ENCODE results near the gene BMPR2. TPM values are rescaled to one million over a fixed set of nuclear protein-coding genes. Genes with fewer than 3 reads are reported as not detected.
A peak's percentile ranks its signal among the peaks of the same experiment; 100 is the strongest.
"Not testable (repeated sequence)": the region's sequence is repeated elsewhere in the genome, so short reads cannot be mapped to it uniquely, and the experiment has no call there.

BMPR2 gene
- polyA plus RNA-seq, 12 donors: 30.8 to 50.1 (median 38.8) TPM; not detected in 1

GRCh38 chr2:202378001-202378400 is 1.9 kb downstream of the BMPR2 start:
- no peak for DNase-seq

GRCh38 chr2:202378662-202379358 is 2.7 kb downstream of the BMPR2 start:
- DNase-seq: no peak

GRCh38 chr2:202382684-202383083 is 6.6 kb downstream of the BMPR2 start:
- DNase-seq: no peak

- DNase-seq: not testable (repeated sequence)
Measured at GRCh38 chr2:202386495-202386894, 10.4 kb downstream of the BMPR2 start.

- DNase-seq: no peak
Measured at GRCh38 chr2:202387608-202388342, 11.6 kb downstream of the BMPR2 start.

GRCh38 chr2:202400941-202401340 is 24.8 kb downstream of the BMPR2 start:
- no peak for DNase-seq

GRCh38 chr2:202405798-202406197 is 29.7 kb downstream of the BMPR2 start:
- DNase-seq: no peak

GRCh38 chr2:202406445-202406978 is 30.4 kb downstream of the BMPR2 start:
- DNase-seq: no peak

- no peak for DNase-seq
Measured at GRCh38 chr2:202408546-202409140, 32.5 kb downstream of the BMPR2 start.

GRCh38 chr2:202410092-202410491 is 34.0 kb downstream of the BMPR2 start:
- no peak for DNase-seq

GRCh38 chr2:202411097-202411496 is 35.0 kb downstream of the BMPR2 start:
- no peak for DNase-seq

GRCh38 chr2:202418027-202418426 is 41.9 kb downstream of the BMPR2 start:
- DNase-seq: no peak

GRCh38 chr2:202418511-202418910 is 42.4 kb downstream of the BMPR2 start:
- DNase-seq: no peak

GRCh38 chr2:202423139-202423538 is 47.0 kb downstream of the BMPR2 start:
- no peak for DNase-seq

- no peak for DNase-seq
Measured at GRCh38 chr2:202425036-202425435, 48.9 kb downstream of the BMPR2 start.

- DNase-seq: no peak
Measured at GRCh38 chr2:202426751-202427150, 50.6 kb downstream of the BMPR2 start.

GRCh38 chr2:202429164-202429980 is 53.2 kb downstream of the BMPR2 start:
- no peak for DNase-seq

GRCh38 chr2:202432776-202433175 is 56.6 kb downstream of the BMPR2 start:
- no peak for DNase-seq

- no peak for DNase-seq
Measured at GRCh38 chr2:202434472-202434871, 58.3 kb downstream of the BMPR2 start.

GRCh38 chr2:202436626-202437025 is 60.5 kb downstream of the BMPR2 start:
- peak; percentile 65 for DNase-seq

GRCh38 chr2:202440117-202440516 is 64.0 kb downstream of the BMPR2 start:
- DNase-seq: not testable (repeated sequence)

GRCh38 chr2:202442882-202443281 is 66.8 kb downstream of the BMPR2 start:
- no peak for DNase-seq

All from muscle of arm (tissue), 12 donors.